Gastrocnemius medialis (tissue), 4 donors: ENCODE data around the gene ST6GALNAC6.

Experiments
- CTCF ChIP-seq, 5 experiments: fragments of 450-650 bp in 3 of 5; fragments of 200-600 bp in 2 of 5; sonication (generic) in 2 of 5; IDR thresholded peaks in 4 of 5; conservative IDR thresholded peaks in 1 of 5; 1 replicate in 4 of 5; 2 replicates in 1 of 5; pipeline ENCODE4 v1.5.1; 2016 to 2019; ENCODE audit warnings: antibody characterized with exemption in 5 of 5, mild to moderate bottlenecking in 3 of 5, moderate library complexity in 3 of 5
- POLR2A ChIP-seq, 2 donors: fragments of 450-650 bp; IDR thresholded peaks; one replicate each; pipeline ENCODE4 v1.6.1; 2017; ENCODE audit warnings: antibody characterized with exemption in 2 of 2, mild to moderate bottlenecking in 2 of 2, moderate library complexity in 2 of 2

- TF ChIP-seq CTCF (IDR thresholded peaks at IDR 0.05 in 4 of 5, conservative IDR thresholded peaks at IDR 0.05 in 1 of 5) (no peak), POLR2A (IDR thresholded peaks at IDR 0.05) (no peak)
Measured at GRCh38 chr9:127837346-127837745, 62.1 kb downstream of the ST6GALNAC6 start.
